Colonic mucosa (tissue), 4 donors: ENCODE results near the gene FBF1. TPM values are rescaled to one million over a fixed set of nuclear protein-coding genes. Genes with fewer than 3 reads are reported as not detected.

Experiments used
- DNase-seq: peaks from one replicate; pipeline ENCODE4 v3.0.0-alpha.2; 2020
- H3K27ac ChIP-seq: fragments of 200-600 bp; one replicate; pipeline ENCODE4 v1.8.0; 2021
- H3K27me3 ChIP-seq: fragments of 200-600 bp; one replicate; pipeline ENCODE4 v1.8.0; 2021
- H3K36me3 ChIP-seq: fragments of 200-600 bp; one replicate; pipeline ENCODE4 v1.8.0; 2021
- H3K4me1 ChIP-seq: fragments of 200-600 bp; one replicate; pipeline ENCODE4 v1.8.0; 2021; ENCODE audit warnings: mild to moderate bottlenecking
- H3K4me3 ChIP-seq: fragments of 200-600 bp; one replicate; pipeline ENCODE4 v1.8.0; 2021
- H3K9ac ChIP-seq, 2 donors: one replicate each; pipeline ENCODE4 v1.7.0; 2013; ENCODE audit warnings: control low read depth in 2 of 2, low read depth in 2 of 2, low read length in 2 of 2
- H3K9me3 ChIP-seq: fragments of 200-600 bp; one replicate; pipeline ENCODE4 v1.8.0; 2021
- intact Hi-C: fragments of 100-400 bp; cut with DNase I; formaldehyde crosslinking; loops from one replicate; pipeline ENCODE4 v1.14.1; 2022
- total RNA-seq, 2 donors: library from RNA; stranded (reverse); fragmentation: NEBNext Ultra II Directional in 1 of 2; extraction: Animal tissue kit (Norgen Biotek cat#: 25700) in 1 of 2; gene quantifications; one replicate each; pipeline ENCODE4 v1.2.1, GENCODE V29; 2021
- TF ChIP-seq, protein P1 (sequence below): fragments of 200-600 bp; IDR thresholded peaks from one replicate; pipeline ENCODE4 v1.8.0; 2022; ENCODE audit warnings: antibody characterized with exemption, mild to moderate bottlenecking
- donor health status: healthy.
- donor health status: DM: no; HTN: no; CAD: no.
- donor health status: DM: no; HTN: no; CAD: no.

FBF1 gene
- total RNA-seq, 2 donors from 2014 or later = 3.2 to 21.5 TPM

DNA sequence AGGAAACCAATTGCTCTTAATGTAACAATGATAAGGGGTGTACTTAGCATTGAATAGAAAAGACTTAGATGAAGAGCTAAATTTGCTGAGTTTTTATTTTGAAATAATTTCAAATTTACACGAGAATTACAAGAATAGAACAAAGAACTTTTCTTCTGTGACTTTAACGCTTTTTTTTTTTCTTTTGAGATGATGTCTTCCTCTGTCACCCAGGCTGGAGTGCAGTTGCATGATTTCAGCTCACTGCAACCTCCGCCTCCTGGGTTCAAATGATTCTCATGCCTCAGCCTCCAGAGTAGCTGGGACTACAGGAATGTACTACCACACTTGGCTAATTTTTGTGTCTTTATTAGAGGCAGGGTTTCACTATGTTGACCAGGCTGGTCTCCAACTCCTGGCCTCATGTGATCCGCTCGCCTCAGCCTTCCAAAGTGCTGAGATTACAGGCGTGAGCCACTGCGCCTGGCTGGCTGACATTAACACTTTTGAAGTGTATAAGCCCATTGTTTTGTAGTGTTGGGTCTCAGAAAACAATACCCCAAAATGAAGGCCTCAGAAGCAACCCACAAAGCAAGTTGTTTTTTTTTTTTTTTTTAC lies 40.3 kb upstream of the FBF1 start:
- Histone ChIP-seq H3K4me3 (no peak overlapping the region), H3K4me1 (peaks cover 11% of the 10 kb centered on the region), H3K9me3 (no peaks in the 10 kb centered on the region), H3K27ac (no peak overlapping the region), H3K9ac (no peak overlapping the region), H3K36me3 (no peaks in the 10 kb centered on the region), H3K27me3 (no peaks in the 10 kb centered on the region)
- intact Hi-C loops = no loop called here
- TF ChIP-seq, protein P1, sequence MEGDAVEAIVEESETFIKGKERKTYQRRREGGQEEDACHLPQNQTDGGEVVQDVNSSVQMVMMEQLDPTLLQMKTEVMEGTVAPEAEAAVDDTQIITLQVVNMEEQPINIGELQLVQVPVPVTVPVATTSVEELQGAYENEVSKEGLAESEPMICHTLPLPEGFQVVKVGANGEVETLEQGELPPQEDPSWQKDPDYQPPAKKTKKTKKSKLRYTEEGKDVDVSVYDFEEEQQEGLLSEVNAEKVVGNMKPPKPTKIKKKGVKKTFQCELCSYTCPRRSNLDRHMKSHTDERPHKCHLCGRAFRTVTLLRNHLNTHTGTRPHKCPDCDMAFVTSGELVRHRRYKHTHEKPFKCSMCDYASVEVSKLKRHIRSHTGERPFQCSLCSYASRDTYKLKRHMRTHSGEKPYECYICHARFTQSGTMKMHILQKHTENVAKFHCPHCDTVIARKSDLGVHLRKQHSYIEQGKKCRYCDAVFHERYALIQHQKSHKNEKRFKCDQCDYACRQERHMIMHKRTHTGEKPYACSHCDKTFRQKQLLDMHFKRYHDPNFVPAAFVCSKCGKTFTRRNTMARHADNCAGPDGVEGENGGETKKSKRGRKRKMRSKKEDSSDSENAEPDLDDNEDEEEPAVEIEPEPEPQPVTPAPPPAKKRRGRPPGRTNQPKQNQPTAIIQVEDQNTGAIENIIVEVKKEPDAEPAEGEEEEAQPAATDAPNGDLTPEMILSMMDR = no peak
- DNase-seq = no peak

DNA sequence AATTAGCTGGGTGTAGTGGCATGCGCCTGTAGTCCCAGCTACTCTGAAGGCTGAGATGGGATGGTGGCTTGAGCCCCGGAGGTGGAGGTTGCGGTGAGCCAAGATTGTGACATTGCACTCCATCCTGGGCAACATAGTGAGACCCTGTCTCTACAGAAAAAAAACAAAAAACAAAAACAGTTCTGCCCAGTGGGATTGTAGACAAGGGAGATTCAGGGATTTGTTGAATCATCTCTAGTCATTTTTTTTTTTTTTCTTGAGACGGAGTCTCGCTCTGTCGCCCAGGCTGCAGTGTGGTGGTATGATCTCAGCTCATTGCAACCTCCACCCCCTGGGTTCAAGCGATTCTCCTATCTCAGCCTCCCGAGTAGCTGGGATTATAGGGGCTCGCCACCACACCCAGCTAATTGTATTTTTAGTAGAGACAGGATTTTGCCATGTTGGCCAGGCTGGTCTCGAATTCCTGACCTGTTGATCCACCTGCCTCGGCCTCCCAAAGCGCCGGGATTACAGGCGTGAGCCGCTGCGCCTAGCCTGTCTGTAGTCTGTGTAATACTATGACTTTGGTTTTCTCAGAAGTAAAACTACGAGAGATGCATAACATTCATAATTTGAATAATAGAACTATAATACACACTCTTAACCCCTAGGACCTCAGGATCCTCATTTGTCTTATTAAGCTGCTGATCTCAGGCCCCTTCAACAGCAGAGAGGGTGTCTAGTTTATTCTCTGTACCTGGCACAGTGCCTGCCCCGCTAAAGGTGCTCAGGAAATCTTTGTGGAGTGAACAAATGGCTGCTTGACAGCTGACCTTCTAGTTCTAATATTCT lies 39.6 kb upstream of the FBF1 start:
- intact Hi-C loops = no loop called here
- no peaks in the 10 kb centered on the region for H3K27me3 ChIP-seq
- no peaks in the 10 kb centered on the region for H3K36me3 ChIP-seq
- peaks cover 16% of the 10 kb centered on the region for H3K4me1 ChIP-seq
- peak overlapping the region; percentile 99 to 100 for H3K9ac ChIP-seq
- TF ChIP-seq, protein P1 = no peak
- H3K4me3 ChIP-seq = peak overlapping the region; percentile 84
- H3K27ac ChIP-seq = peak overlapping the region; percentile 94
- H3K9me3 ChIP-seq = no peaks in the 10 kb centered on the region
- no peak for DNase-seq

DNA sequence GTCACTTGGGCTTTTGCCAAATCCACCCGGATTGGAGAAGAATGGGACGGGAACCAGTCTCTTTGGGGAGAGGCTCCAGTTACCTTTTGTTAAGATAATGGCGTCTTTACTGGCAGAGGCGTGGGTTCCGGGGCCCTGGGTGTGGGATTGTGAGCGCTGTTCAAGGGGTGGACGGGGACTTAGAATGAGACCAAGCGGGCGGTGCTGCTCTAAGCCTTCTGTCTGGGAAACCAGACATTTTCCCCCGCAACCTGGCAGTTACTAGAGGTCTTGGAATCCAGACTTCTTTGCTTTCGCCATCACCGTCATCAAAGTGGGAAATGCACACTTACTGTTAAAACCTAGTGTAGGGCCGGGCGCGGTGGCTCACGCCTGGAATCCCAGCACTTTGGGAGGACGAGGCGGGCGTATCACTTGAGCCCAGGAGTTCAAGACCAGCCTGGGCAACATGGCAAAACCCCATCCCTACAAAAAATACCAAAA lies 38.9 kb upstream of the FBF1 start:
- Histone ChIP-seq H3K36me3 (no peaks in the 10 kb centered on the region), H3K27me3 (no peaks in the 10 kb centered on the region), H3K4me1 (peaks cover 17% of the 10 kb centered on the region), H3K27ac (peak overlapping the region; percentile 94), H3K9me3 (no peaks in the 10 kb centered on the region), H3K9ac (peak overlapping the region; percentile 99 to 100), H3K4me3 (peak overlapping the region; percentile 84)
- intact Hi-C loops = no loop called here
- peak; percentile 56 for DNase-seq
- TF ChIP-seq, protein P1 = no peak

DNA sequence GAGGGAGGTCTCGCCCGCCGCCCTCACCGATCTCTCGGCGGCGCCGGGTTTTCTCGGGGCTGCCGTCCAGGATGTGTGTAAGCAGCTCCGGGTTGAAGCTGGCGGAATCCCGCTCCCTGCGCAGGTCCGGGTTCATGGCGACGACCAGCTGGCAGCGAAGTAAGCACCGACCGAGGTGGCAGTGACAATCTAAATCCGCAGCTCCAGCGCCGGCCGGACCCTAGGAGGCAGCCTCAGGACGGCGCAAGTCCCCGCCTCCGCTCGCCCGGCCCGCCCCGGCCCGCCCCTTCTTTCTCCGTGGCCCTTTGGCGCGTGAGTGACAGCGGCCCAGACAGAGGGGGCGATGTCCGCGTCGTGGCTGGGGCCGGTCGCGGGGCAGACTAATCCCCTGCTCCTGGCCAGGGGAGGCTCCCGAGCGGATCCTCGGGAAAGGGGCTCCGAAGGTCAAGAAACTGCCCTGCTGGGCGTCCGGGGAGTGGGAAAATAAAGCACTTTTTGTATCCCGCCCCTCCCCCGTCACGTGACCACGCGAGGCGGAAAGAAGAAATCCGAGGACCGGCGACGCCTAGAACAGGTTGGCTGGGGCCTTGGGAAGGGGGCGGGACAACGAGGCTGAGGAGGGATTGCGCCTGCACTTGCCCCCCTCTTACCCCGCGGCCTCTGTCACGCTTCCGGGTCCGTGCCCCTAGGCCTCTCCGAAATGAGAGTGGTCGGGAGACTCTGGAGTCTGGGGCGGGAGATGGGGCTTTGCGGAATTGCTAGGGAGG lies 38.3 kb upstream of the FBF1 start, which contains the start of the genes ACOX1 and TEN1:
TSS of gene ACOX1 (minus strand) at position 229 of the 767 bp plus-strand sequence. CDS start at position 136, 93 bp downstream.
TSS of gene TEN1 (plus strand) at position 303 of the 767 bp plus-strand sequence. CDS start 6,953 bp downstream, outside the sequence.
- Histone ChIP-seq H3K4me3 (peak within 1 kb of the TSS; percentile 84), H3K27me3 (no peaks in the 10 kb centered on the region), H3K27ac (peak within 1 kb of the TSS; percentile 94), H3K36me3 (no peaks in the 10 kb centered on the region), H3K4me1 (peaks cover 17% of the 10 kb centered on the region), H3K9ac (peak within 1 kb of the TSS; percentile 99 to 100), H3K9me3 (no peaks in the 10 kb centered on the region)
- TF ChIP-seq, protein P1 = no peak
- DNase-seq = peak; percentile 98
- intact Hi-C loops = no loop called here
